Muscle of leg (tissue), 11 donors: ENCODE measurements around the gene AKR1B1. TPM values are rescaled to one million over a fixed set of nuclear protein-coding genes. Genes with fewer than 3 reads are reported as not detected.

Experiments used
- DNase-seq: peaks from one replicate; pipeline ENCODE4 v3.0.0; 2013
- H3K27ac ChIP-seq: one replicate; pipeline ENCODE4 v1.5.1; 2013; ENCODE audit warnings: mild to moderate bottlenecking, low read length, control low read depth
- H3K27me3 ChIP-seq: one replicate; pipeline ENCODE4 v1.6.1; 2013; ENCODE audit warnings: low read length; ENCODE audit not compliant: control insufficient read depth, insufficient read depth
- H3K36me3 ChIP-seq: one replicate; pipeline ENCODE4 v1.6.1; 2013; ENCODE audit warnings: low read length; ENCODE audit not compliant: control insufficient read depth, insufficient read depth
- H3K4me1 ChIP-seq: one replicate; pipeline ENCODE4 v1.6.1; 2013; ENCODE audit warnings: low read length; ENCODE audit not compliant: control insufficient read depth, insufficient read depth
- H3K4me3 ChIP-seq: one replicate; pipeline ENCODE4 v1.5.1; 2013; ENCODE audit warnings: low read length, control low read depth
- H3K9me3 ChIP-seq: replicated peaks from 2 replicates; pipeline ENCODE4 v1.6.1; 2013; ENCODE audit warnings: low read depth, low read length; ENCODE audit not compliant: control insufficient read depth
- WGBS: methylation state at CpG from one replicate; pipeline ENCODE4 v1.1.5; 2013; ENCODE audit warnings: missing lambda C conversion rate; ENCODE audit not compliant: insufficient coverage; 5-methylcytosine and 5-hydroxymethylcytosine counted together
- polyA plus RNA-seq, 8 donors: library from polyadenylated mRNA; unstranded; fragments of 120-200 nt; gene quantifications; one replicate each; pipeline versions ENCODE4 v1.2.1 to v1.2.3, GENCODE V29; 2013; ENCODE audit warnings: inconsistent platforms in 1 of 8, low replicate concordance in 1 of 8; ENCODE audit not compliant: insufficient read length in 8 of 8, insufficient read depth in 1 of 8
- total RNA-seq: library from RNA; stranded (reverse); fragments of 120-200 nt; gene quantifications from one replicate; pipeline ENCODE4 v1.2.4, GENCODE V29; 2013

The AKR1B1 gene
- total and polyA plus RNA-seq, 9 donors, result 44.8 to 136 (median 117) TPM

- no peak overlapping the region for H3K4me3 ChIP-seq
- H3K4me1 ChIP-seq, result peaks cover 7% of the 10 kb centered on the region
- DNase-seq, result no peak
- H3K27me3 ChIP-seq, result no peaks in the 10 kb centered on the region
- peaks cover 6% of the 10 kb centered on the region for H3K9me3 ChIP-seq
- no peak overlapping the region for H3K27ac ChIP-seq
- H3K36me3 ChIP-seq, result peaks cover 65% of the 10 kb centered on the region
- 100% methylated on average over 2 of the region's 4 CpGs for WGBS
Measured at GRCh38 chr7:134441264-134441663, 17.6 kb downstream of the AKR1B1 start.

DNA sequence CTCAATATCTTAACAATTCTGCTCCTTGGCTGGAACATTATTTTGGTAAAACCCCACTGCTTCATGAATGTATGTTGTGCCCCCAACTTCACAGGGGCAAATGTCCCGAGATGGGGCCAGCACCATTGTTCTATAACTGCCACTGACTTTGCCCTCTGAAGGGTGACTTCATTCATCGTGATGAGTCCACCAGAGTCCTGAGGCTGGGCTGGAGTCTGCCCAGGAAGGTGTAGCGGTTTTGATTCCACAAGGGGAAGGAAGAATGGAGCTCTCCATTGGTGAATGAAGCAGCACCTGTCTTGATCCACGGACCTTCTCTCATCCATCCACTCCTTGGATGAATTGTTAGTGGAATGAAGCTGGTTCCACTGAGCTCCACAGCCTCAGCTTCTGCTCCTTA lies 18.4 kb downstream of the AKR1B1 start:
- peaks cover 58% of the 10 kb centered on the region for H3K36me3 ChIP-seq
- no peak overlapping the region for H3K27ac ChIP-seq
- DNase-seq, result no peak
- peaks cover 6% of the 10 kb centered on the region for H3K9me3 ChIP-seq
- no peak overlapping the region for H3K4me3 ChIP-seq
- H3K4me1 ChIP-seq, result peaks cover 7% of the 10 kb centered on the region
- WGBS, result 93% methylated on average over 2 of the region's 4 CpGs
- H3K27me3 ChIP-seq, result no peaks in the 10 kb centered on the region

DNA sequence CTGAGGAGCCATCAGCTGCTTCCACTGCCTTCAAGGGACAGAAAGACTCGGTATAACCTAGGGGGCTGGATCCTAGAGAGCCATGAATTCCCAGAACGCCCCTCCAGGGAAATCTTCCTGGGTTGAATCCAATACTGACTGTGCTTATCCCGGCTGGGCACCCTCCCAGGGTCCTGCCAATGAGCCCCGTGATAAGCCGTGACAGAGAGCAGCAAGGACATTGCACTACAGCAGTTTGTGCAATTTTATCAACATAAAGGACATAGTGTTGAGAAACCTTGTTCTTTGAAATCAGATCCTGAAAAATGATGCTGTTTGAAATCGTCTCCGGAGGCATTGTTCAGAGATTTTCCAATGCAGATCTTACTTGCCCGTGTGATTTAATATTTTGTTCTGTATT lies 18.8 kb downstream of the AKR1B1 start:
- Histone ChIP-seq H3K9me3 (peaks cover 6% of the 10 kb centered on the region), H3K27ac (no peak overlapping the region), H3K4me1 (peaks cover 6% of the 10 kb centered on the region), H3K36me3 (peaks cover 54% of the 10 kb centered on the region), H3K4me3 (no peak overlapping the region), H3K27me3 (no peaks in the 10 kb centered on the region)
- DNase-seq, result no peak
- 80% methylated on average over 5 of the region's 8 CpGs for WGBS

GRCh38 chr7:134438946-134439345 lies 20.0 kb downstream of the AKR1B1 start:
- Histone ChIP-seq H3K27ac (no peak overlapping the region), H3K9me3 (peaks cover 6% of the 10 kb centered on the region), H3K27me3 (no peaks in the 10 kb centered on the region), H3K36me3 (peaks cover 43% of the 10 kb centered on the region), H3K4me3 (no peak overlapping the region), H3K4me1 (no peaks in the 10 kb centered on the region)
- WGBS, result no CpG with 5 or more reads among the region's 4 CpGs
- DNase-seq, result no peak

- Histone ChIP-seq H3K4me3 (no peak overlapping the region), H3K4me1 (peaks cover 8% of the 10 kb centered on the region), H3K36me3 (peaks cover 9% of the 10 kb centered on the region), H3K9me3 (peaks cover 6% of the 10 kb centered on the region), H3K27ac (no peak overlapping the region), H3K27me3 (no peaks in the 10 kb centered on the region)
- 92% methylated on average over 8 of the region's 12 CpGs for WGBS
- no peak for DNase-seq
Measured at GRCh38 chr7:134435161-134435920, 23.6 kb downstream of the AKR1B1 start.

- peaks cover 3% of the 10 kb centered on the region for H3K36me3 ChIP-seq
- WGBS, result 84% methylated on average over 3 of the region's 5 CpGs
- DNase-seq, result no peak
- H3K4me1 ChIP-seq, result peaks cover 8% of the 10 kb centered on the region
- no peaks in the 10 kb centered on the region for H3K27me3 ChIP-seq
- no peak overlapping the region for H3K4me3 ChIP-seq
- H3K27ac ChIP-seq, result no peak overlapping the region
- peaks cover 6% of the 10 kb centered on the region for H3K9me3 ChIP-seq
Measured at GRCh38 chr7:134434701-134435100, 24.2 kb downstream of the AKR1B1 start.

DNA sequence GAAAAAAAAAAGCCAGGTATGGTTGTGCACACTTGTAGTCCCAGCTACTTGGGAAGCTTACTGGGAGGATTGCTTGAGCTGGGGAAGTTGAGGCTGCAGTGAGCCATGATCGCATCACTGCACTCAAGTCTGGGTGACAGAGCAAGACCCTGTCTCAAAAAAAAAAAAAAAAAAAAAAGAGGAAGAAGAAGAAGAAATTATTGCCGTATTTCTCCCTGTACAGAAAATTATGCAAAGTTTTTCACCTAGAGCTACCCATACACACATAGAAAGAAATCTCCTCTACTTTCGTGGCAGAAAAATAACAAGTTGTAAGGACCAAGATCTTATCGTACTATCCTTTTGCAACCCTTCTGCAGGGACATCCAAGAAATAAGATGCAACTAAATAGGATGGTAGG lies 25.5 kb downstream of the AKR1B1 start:
- no peak overlapping the region for H3K4me3 ChIP-seq
- H3K27me3 ChIP-seq, result no peaks in the 10 kb centered on the region
- H3K36me3 ChIP-seq, result no peaks in the 10 kb centered on the region
- no peaks in the 10 kb centered on the region for H3K9me3 ChIP-seq
- H3K4me1 ChIP-seq, result peaks cover 8% of the 10 kb centered on the region
- no peak overlapping the region for H3K27ac ChIP-seq
- no CpG with 5 or more reads among the region's 4 CpGs for WGBS
- no peak for DNase-seq

GRCh38 chr7:134432296-134433152 lies 26.4 kb downstream of the AKR1B1 start:
- Histone ChIP-seq H3K9me3 (no peaks in the 10 kb centered on the region), H3K27ac (peak overlapping the region; percentile 87), H3K4me3 (peak overlapping the region; percentile 28), H3K27me3 (no peaks in the 10 kb centered on the region), H3K4me1 (peaks cover 8% of the 10 kb centered on the region), H3K36me3 (no peaks in the 10 kb centered on the region)
- DNase-seq, result peak; percentile 97
- 6% methylated on average over 17 of the region's 31 CpGs for WGBS

- Histone ChIP-seq H3K36me3 (no peaks in the 10 kb centered on the region), H3K27me3 (no peaks in the 10 kb centered on the region), H3K27ac (peak overlapping the region; percentile 87), H3K4me1 (peaks cover 8% of the 10 kb centered on the region), H3K4me3 (peak overlapping the region; percentile 28), H3K9me3 (no peaks in the 10 kb centered on the region)
- 50% methylated on average over 2 of the region's 11 CpGs for WGBS
- DNase-seq, result no peak
Measured at GRCh38 chr7:134431815-134432214, 27.1 kb downstream of the AKR1B1 start.

- H3K27me3 ChIP-seq, result no peaks in the 10 kb centered on the region
- DNase-seq, result peak; percentile 33
- H3K4me3 ChIP-seq, result no peak overlapping the region
- no peaks in the 10 kb centered on the region for H3K9me3 ChIP-seq
- no peaks in the 10 kb centered on the region for H3K36me3 ChIP-seq
- peaks cover 8% of the 10 kb centered on the region for H3K4me1 ChIP-seq
- H3K27ac ChIP-seq, result no peak overlapping the region
- WGBS, result no CpG with 5 or more reads among the region's 6 CpGs
Measured at GRCh38 chr7:134429481-134429880, 29.4 kb downstream of the AKR1B1 start.
